Measurements from ENCODE around the gene ABCB9.

GRCh38 chr12:122891661-122892525, 74.4 kb downstream of the ABCB9 start:
- no peak for TF ChIP-seq POLR2A (IDR thresholded peaks at IDR 0.05)
- no peak for TF ChIP-seq CTCF (IDR thresholded peaks at IDR 0.05)

Measured in right lobe of liver (tissue), 4 donors.